ENCODE measurements around the gene KLHL30.
"Not testable (repeated sequence)": the region's sequence is repeated elsewhere in the genome, so short reads cannot be mapped to it uniquely, and the experiment has no call there.

KLHL30 gene

DNA sequence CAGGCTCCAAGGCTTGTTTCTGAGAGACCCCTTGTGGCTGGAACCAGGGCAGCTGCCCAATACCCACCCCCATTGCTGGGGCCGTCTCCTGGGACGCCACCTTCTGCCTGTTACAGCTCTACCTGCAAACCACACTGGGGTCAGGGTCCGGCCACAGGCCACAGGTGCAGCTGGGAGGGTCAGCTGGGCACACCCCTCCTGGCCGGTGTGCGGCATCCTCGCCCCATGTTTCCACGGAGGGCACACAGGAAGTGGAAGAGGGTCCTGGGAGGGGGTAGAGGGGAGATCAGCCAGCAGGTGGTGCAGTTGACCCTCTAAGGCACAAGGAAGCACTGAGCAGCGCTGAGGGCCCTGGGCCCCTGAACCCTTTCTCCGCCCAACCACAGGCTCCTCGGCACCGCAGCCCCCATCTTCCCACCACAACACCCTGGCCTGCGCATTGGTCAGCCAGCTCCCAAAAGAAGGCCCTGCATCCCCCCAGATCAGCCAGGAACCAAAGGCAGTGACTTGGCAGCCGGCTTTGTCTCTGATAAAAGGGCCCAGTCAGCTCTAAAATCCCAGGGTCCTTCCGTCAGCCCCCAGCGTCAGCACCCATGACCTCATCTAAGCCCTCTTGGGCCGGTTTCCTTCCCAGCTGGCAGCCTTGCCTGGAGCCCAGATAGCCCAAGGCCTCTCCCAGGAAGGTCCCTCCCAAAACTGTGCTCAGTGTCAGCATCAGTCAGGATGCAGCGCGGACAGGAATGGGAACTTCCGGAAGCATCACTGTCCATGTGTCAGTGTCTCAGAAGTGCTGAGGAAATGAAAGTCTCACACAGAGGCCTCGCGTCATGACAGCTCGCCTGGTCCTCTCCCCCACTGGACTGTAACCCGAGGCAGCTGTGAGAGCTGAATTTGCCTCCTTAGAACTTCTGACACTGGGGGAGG, 22.0 kb downstream of the KLHL30 start:
- no peak for DNase-seq (ENCODE audit: low read depth in 1 of 2, low spot score in 1 of 2)

- no peak for DNase-seq (ENCODE audit: low read depth in 1 of 2, low spot score in 1 of 2)
These were observed 23.0 kb downstream of the KLHL30 start for GRCh38 chr2:238161291-238162051.

GRCh38 chr2:238162251-238162845, 23.9 kb downstream of the KLHL30 start:
- DNase-seq (ENCODE audit: low read depth in 1 of 2, low spot score in 1 of 2) = no peak

- DNase-seq (ENCODE audit: low read depth in 1 of 2, low spot score in 1 of 2) = no peak
These were observed 24.5 kb downstream of the KLHL30 start for GRCh38 chr2:238162846-238163441.

DNA sequence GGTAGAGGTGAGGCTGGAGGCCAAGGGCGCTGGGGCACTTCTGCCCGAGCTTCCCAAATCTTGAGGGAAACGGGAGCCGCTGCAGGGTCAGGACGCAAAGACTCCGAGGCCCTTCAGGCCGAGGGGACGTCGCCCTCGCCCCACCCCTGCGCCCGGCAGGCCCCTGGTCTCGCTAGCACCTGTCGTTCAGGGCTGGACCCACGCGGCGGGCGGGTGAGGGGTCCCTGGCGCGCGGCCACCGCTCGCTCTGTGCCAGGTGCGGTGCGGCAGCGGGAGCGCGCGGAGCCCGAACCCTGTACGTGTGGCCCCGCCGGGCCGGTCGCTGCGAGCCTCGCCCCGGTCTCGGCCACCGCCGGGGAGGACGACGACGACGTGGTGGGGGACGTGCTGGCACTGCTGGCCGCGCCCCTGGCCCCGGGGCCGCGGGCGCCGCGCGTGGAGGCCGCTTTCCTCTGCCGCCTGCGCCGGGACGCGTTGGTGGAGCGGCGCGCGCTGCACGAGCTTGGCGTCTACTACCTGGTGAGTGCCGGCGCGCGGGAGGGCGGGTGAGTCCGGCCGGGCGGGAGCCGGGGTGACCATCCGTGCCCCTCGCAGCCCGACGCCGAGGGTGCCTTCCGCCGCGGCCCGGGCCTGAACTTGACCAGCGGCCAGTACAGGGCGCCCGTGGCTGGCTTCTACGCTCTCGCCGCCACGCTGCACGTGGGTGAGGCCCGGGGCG, 25.2 kb downstream of the KLHL30 start:
- DNase-seq (ENCODE audit: low read depth in 1 of 2, low spot score in 1 of 2) = no peak

- no peak for DNase-seq (ENCODE audit: low read depth in 1 of 2, low spot score in 1 of 2)
These were observed 26.4 kb downstream of the KLHL30 start for GRCh38 chr2:238164906-238165287.

GRCh38 chr2:238165288-238165921, 26.9 kb downstream of the KLHL30 start:
- no peak for DNase-seq (ENCODE audit: low read depth in 1 of 2, low spot score in 1 of 2)

GRCh38 chr2:238166391-238167343, 28.2 kb downstream of the KLHL30 start:
- no peak for DNase-seq (ENCODE audit: low read depth in 1 of 2, low spot score in 1 of 2)

DNA sequence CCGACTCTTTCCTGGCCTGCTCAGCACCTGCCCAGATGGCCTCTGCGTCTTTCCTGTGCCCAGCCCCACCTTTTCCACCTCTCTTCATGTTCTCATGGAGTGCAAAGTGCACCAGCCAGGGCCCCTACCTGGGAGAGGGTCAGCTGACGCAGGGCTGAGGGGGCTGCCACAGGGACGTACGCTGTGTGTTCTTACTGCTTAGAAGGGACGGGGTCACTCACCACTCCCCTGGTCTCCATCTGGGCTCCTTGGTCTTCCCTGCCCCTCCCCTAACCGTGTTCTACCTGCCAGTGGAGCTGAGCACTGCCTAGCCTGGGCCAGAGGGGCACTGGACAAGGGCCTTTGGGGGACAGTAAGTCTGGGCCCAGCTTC, 28.9 kb downstream of the KLHL30 start:
- no peak for DNase-seq (ENCODE audit: low read depth in 1 of 2, low spot score in 1 of 2)

GRCh38 chr2:238167761-238168160, 29.3 kb downstream of the KLHL30 start:
- DNase-seq (ENCODE audit: low read depth in 1 of 2, low spot score in 1 of 2) = no peak

DNA sequence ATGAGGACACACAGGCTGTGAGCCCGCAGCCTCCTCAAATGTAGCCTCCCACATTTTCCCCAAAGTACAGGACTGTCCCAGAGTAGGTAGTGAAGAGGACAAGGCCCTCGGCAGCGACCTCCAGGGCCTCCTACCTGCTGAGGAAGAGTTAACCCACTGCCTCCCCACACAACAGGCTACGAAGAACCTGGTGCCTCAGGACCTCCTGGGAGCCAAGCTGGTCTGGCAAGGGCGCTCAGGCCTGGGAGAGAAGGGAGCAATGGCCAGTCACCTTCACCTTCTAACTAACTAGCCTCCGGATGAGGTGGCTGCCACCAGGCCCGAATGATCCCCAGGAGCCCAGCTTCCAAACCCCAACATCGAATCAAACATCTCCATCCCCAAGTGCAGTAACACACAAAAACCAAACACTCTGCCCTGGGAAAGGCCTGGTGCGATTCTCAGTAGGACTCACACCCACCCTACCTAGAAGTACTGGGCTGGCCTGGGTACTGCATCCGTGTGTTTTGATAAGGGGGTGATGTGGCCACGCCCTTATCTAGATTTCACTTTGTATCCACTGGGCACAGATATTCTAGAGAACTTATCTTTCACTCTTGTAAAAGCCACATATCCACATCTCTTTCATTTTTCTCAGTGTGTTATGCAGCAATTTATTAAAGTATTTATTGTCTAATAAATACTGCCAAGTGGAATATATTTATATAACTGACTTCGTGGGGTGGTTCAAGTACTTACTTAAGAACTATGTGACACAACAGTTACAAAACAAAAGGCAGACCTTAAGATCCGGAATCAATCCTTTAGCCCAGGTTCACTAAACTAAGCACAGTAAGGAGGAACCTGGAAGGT, 30.0 kb downstream of the KLHL30 start:
- DNase-seq (ENCODE audit: low read depth in 1 of 2, low spot score in 1 of 2) = no peak

DNA sequence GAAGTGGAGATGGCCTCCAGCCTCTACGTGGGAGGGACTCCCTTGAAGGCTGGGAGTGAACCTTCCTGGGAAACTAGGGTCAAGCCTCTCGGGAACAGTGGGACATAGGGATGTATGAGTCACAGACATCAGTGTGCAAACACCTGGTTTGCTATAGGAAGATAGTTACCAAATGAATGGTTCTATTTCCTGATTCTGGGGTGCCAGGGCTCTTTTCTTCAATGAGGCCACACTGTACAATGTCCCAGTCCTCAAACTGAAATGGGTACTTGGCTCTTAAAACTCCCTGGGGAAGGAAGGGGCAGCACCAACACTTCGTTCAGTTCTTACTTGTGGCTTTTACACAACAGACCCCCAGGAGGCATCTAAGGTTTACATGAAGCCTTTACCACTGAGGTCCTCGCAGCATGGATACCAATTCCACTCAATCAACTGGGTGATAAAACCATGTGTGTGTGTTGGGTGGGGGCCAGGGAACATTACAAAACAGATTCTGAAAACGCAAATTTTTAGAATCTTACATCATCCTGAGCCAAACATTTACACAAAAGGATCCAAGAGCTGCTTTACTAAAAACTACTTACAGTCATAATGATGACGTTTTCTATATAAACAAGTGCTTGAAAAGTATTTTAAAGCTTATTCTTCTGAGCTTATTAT, 30.7 kb downstream of the KLHL30 start:
- no peak for DNase-seq (ENCODE audit: low read depth in 1 of 2, low spot score in 1 of 2)

- DNase-seq (ENCODE audit: low read depth in 1 of 2, low spot score in 1 of 2) = no peak
These were observed 31.3 kb downstream of the KLHL30 start for GRCh38 chr2:238169708-238170251.

GRCh38 chr2:238170386-238171071, 32.1 kb downstream of the KLHL30 start:
- DNase-seq (ENCODE audit: low read depth in 1 of 2, low spot score in 1 of 2) = no peak

DNA sequence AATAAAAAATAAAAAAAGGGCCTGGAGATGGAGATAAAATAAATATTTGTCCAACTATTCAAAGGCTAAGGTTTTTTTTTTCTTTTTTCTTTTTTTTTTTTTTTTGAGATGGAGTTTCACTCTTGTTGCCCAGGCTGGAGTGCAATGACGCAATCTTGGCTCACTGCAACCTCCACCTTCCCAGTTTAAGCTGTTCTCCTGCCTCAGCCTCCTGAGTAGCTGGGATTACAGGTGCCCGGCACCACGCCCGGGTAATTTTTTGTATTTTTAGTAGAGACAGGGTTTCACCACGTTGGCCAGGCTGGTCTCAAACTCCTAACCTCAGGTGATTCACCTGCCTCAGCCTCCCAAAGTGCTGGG, 32.6 kb downstream of the KLHL30 start:
- DNase-seq (ENCODE audit: low read depth in 1 of 2, low spot score in 1 of 2) = not testable (repeated sequence)

GRCh38 chr2:238171575-238172187, 33.2 kb downstream of the KLHL30 start:
- DNase-seq (ENCODE audit: low read depth in 1 of 2, low spot score in 1 of 2) = no peak

DNA sequence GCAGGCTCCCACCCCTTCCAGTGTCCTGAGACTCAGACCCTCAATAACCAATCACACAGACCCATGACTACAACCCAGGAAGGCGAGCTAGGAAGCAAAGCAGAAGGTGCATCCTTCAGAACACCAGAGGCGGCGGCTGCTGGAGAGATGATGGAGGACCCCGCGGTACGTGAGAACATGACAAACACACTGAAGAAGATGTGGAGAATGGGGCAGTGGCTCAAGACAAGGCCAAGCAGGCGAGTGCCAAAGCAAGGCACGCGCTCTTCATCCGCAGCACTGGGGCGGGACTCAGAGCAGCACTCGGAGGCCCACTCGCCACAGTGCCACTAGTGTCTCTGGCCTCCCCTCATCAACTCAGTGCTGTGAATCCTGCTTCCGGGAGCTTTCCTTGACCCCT, 34.0 kb downstream of the KLHL30 start:
- DNase-seq (ENCODE audit: low read depth in 1 of 2, low spot score in 1 of 2) = no peak
